Measurements from ENCODE around the gene GAL3ST1.

DNA sequence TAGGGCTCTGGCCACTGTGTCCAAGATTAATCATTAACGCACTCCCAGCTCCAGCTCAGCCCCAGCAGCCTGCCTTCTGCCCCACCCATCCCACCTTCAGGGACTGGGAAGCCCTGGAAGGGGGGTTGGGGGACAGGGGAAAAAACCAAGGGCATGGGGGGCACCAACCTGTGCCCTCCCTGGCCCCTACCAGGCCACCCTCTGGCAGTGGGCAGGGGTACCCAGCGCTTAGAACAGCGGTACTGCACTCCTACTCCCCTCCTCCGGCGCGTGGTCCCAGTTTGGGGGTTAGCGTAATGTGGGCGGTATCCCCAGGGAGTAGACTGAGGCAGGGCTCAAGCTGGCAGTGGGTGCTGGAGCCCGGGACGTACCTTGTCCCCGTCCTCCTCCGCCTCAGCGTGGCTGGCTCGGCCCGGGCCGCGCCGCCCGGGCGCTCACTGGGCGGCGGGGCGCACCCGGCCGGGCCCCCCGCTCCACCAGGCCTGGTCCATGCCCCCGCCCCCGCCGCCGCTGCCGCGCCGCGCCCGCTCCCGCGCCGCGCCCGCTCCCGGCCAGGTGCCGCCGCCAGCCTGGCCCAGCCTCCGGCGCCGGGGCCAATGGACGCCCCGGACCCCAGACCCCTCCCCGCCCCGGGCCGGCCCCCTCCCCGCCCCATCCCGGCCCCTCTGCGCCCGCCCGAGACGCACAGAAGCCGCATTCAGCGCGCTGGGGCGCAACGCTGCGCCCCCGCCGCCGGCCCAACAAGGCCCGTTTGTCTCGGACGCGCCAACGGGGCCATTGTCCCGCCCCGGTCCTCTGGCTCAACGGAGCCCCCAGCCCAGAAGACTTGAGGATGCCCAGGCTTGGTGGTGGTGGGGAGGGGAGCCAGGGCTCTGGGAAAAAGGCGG is at the start of gene GAL3ST1:
- TF ChIP-seq, protein P1, sequence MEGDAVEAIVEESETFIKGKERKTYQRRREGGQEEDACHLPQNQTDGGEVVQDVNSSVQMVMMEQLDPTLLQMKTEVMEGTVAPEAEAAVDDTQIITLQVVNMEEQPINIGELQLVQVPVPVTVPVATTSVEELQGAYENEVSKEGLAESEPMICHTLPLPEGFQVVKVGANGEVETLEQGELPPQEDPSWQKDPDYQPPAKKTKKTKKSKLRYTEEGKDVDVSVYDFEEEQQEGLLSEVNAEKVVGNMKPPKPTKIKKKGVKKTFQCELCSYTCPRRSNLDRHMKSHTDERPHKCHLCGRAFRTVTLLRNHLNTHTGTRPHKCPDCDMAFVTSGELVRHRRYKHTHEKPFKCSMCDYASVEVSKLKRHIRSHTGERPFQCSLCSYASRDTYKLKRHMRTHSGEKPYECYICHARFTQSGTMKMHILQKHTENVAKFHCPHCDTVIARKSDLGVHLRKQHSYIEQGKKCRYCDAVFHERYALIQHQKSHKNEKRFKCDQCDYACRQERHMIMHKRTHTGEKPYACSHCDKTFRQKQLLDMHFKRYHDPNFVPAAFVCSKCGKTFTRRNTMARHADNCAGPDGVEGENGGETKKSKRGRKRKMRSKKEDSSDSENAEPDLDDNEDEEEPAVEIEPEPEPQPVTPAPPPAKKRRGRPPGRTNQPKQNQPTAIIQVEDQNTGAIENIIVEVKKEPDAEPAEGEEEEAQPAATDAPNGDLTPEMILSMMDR (IDR thresholded peaks at IDR 0.05) = no peak
- TF ChIP-seq EP300 (IDR thresholded peaks at IDR 0.05; ENCODE audit: low read depth) (no peak), POLR2A (IDR thresholded peaks at IDR 0.05) (peak; percentile 13)

Measured in transverse colon (tissue), 3 donors.